Measurements from ENCODE around the gene GPR132.

The GPR132 gene

GRCh38 chr14:105012171-105012985 lies 52.9 kb downstream of the GPR132 start:
- H3K27ac ChIP-seq, result no peak overlapping the region
- TF ChIP-seq CTCF (conservative IDR thresholded peaks at IDR 0.05), result no peak
- TF ChIP-seq ZFX (IDR thresholded peaks at IDR 0.05), result no peak

GRCh38 chr14:105011312-105011990 lies 53.8 kb downstream of the GPR132 start:
- TF ChIP-seq ZFX (IDR thresholded peaks at IDR 0.05), result no peak
- TF ChIP-seq CTCF (conservative IDR thresholded peaks at IDR 0.05), result no peak
- no peak overlapping the region for H3K27ac ChIP-seq

- no peak overlapping the region for H3K27ac ChIP-seq
- TF ChIP-seq CTCF (conservative IDR thresholded peaks at IDR 0.05) (no peak), ZFX (IDR thresholded peaks at IDR 0.05) (no peak)
Observed at GRCh38 chr14:105010891-105011291, 54.3 kb downstream of the GPR132 start.

- no peak overlapping the region for H3K27ac ChIP-seq
- no peak for TF ChIP-seq CTCF (conservative IDR thresholded peaks at IDR 0.05)
- no peak for TF ChIP-seq ZFX (IDR thresholded peaks at IDR 0.05)
Observed at GRCh38 chr14:105010106-105010505, 55.1 kb downstream of the GPR132 start.

GRCh38 chr14:105007593-105008264 lies 57.5 kb downstream of the GPR132 start:
- TF ChIP-seq CTCF (conservative IDR thresholded peaks at IDR 0.05) (no peak), ZFX (IDR thresholded peaks at IDR 0.05) (no peak)
- no peak overlapping the region for H3K27ac ChIP-seq

GRCh38 chr14:105006831-105007592 lies 58.2 kb downstream of the GPR132 start:
- H3K27ac ChIP-seq, result no peak overlapping the region
- no peak for TF ChIP-seq ZFX (IDR thresholded peaks at IDR 0.05)
- no peak for TF ChIP-seq CTCF (conservative IDR thresholded peaks at IDR 0.05)
